Raji (cell line): Measurements from ENCODE around the gene SMR3A.

ENCODE experiments used
- POLR2A ChIP-seq: IDR thresholded peaks from 2 replicates; pipeline ENCODE4 v1.6.1; 2011; ENCODE audit warnings: low read depth, low read length, control low read depth; ENCODE audit not compliant: insufficient read depth

Gene SMR3A

DNA sequence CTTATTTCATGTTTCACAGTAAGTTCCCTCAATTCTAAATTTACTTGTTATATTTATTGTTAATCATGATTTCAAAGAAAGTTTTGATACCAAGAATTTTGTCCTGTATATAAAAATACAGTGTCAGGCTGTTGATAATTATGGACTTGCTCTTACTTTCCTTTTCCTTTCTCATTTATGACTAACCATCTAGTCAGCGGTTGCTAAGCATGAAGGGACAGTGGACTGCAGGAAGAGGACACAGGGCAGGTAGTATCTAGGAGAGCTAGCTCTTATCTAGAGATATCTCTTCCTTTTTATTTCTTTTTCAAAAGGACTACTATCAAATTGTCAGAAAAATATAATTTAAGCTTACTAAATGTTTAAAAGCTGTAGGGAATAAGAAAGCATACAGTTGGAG is 38.8 kb downstream of the SMR3A start:
- no peak for TF ChIP-seq POLR2A

DNA sequence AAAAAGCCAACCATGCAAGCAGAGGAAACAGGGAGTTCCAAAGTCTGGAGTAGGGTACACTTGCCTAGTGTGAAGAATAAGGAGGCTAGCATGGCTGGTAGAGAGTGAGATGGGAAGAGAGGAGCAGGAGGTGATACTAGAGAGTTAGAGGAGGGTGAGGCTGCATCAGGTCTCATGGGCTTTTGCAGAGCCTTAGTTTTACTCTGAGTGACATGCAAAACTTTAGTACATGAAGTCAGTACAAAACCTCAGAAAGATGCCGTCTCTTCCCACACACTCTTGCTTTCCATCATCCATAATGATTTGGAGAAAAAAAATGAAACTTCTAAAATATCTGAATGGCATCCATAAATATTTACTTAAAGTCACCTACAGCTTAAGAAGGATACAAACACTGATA is 42.2 kb downstream of the SMR3A start:
- no peak for TF ChIP-seq POLR2A

DNA sequence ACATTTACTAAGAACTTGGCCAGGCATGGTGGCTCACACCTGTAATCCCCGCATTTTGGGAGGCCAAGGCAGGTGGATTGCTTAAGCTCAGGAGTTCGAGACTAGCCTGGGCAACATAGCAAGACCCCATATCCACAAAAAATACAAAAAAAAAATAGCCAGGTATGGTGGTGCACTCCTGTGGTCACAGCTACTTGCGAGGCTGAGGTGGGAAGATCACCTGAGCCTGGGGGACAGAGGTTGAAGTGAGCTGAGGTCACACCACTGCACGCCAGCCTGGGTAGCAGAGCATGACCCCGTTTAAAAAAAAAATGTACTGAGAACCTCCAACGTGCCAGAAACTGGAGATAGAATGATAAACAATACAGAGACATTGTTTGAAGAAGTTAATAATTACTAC is 45.2 kb downstream of the SMR3A start:
- TF ChIP-seq POLR2A = no peak
